A673 (cell line): ENCODE measurements around the gene CACNA2D1. TPM values are rescaled to one million over a fixed set of nuclear protein-coding genes. Genes with fewer than 3 reads are reported as not detected.

Source experiments
- BruUV-seq: library from RNA; stranded (reverse); fragments of 400-500 nt; replicated peaks from 2 replicates; lab custom pipeline; 2021; lab: Mats Ljungman, UMichigan
- CTCF ChIA-PET: fragments of 300-600 bp; sonication (Branson Sonifier 250); formaldehyde crosslinking; loops from one replicate; lab custom pipeline; 2022; ENCODE audit warnings: antibody characterized with exemption; lab: Charles Lee
- POLR2A ChIA-PET: fragments of 300-600 bp; sonication (Branson Sonifier 250); formaldehyde crosslinking; loops from one replicate; lab custom pipeline; 2022; ENCODE audit warnings: antibody characterized with exemption; ENCODE audit not compliant: low non-redundant PET; lab: Charles Lee
- DNase-seq: peaks from one replicate; pipeline ENCODE4 v3.0.0-alpha.2; 2015; ENCODE audit warnings: low spot score
- H3K27ac ChIP-seq: fragments of 200-600 bp; sonication (generic); 2 replicates; pipeline ENCODE4 v1.5.1; 2016; ENCODE audit warnings: mixed run types, low read depth, mild to moderate bottlenecking, mixed read lengths, antibody characterized with exemption, low read length; ENCODE audit not compliant: poor library complexity, severe bottlenecking
- H3K27me3 ChIP-seq: fragments of 200-600 bp; sonication (generic); replicated peaks from 2 replicates; pipeline ENCODE4 v1.6.1; 2017; ENCODE audit warnings: mixed run types, low read depth, mild to moderate bottlenecking, mixed read lengths, antibody characterized with exemption, low read length; ENCODE audit not compliant: insufficient read depth, poor library complexity
- H3K36me3 ChIP-seq: fragments of 200-600 bp; sonication (generic); 2 replicates; pipeline ENCODE4 v1.6.1; 2016; ENCODE audit warnings: mixed run types, mild to moderate bottlenecking, mixed read lengths, antibody characterized with exemption, low read length; ENCODE audit not compliant: insufficient read depth, poor library complexity, severe bottlenecking
- H3K4me1 ChIP-seq: fragments of 200-600 bp; sonication (generic); 2 replicates; pipeline ENCODE4 v1.6.1; 2017; ENCODE audit warnings: mixed run types, mild to moderate bottlenecking, mixed read lengths, antibody characterized with exemption, low read length; ENCODE audit not compliant: insufficient read depth, poor library complexity, severe bottlenecking
- H3K4me3 ChIP-seq: fragments of 200-600 bp; sonication (generic); 2 replicates; pipeline ENCODE4 v1.5.1; 2016; ENCODE audit warnings: low read depth, mixed run types, mild to moderate bottlenecking, mixed read lengths, low read length; ENCODE audit not compliant: poor library complexity, severe bottlenecking
- H3K9me3 ChIP-seq: fragments of 200-600 bp; sonication (generic); 2 replicates; pipeline ENCODE4 v1.6.1; 2016; ENCODE audit warnings: mixed run types, low read depth, mild to moderate bottlenecking, mixed read lengths, antibody characterized with exemption, low read length; ENCODE audit not compliant: poor library complexity, severe bottlenecking
- EZH2 ChIP-seq: fragments of 200-600 bp; sonication (generic); IDR thresholded peaks from 2 replicates; pipeline ENCODE4 v1.6.1; 2017; ENCODE audit warnings: borderline replicate concordance, low read depth, mild to moderate bottlenecking, mixed read lengths, antibody characterized with exemption, low read length; ENCODE audit not compliant: poor library complexity, severe bottlenecking
- intact Hi-C: fragments of 100-400 bp; cut with micrococcal nuclease; formaldehyde crosslinking; loops from one replicate; pipeline ENCODE4 v1.10.0; 2022; ENCODE audit not compliant: unreplicated experiment
- total RNA-seq: library from RNA; stranded (reverse); gene quantifications from 2 replicates; pipeline ENCODE4 v1.2.3, GENCODE V29; 2021
- TF ChIP-seq, protein P1 (sequence below): fragments of 300-800, 200-600 bp; sonication (generic); conservative IDR thresholded peaks from 2 replicates; pipeline ENCODE4 v1.5.1; 2017; ENCODE audit warnings: low read depth, mild to moderate bottlenecking, antibody characterized with exemption, low read length, moderate library complexity, mixed read lengths

The CACNA2D1 gene
- total RNA-seq, 1 experiment from 2014 or later = 49.1 TPM

GRCh38 chr7:82224529-82224928 lies 219.0 kb downstream of the CACNA2D1 start:
- no peak overlapping the region for H3K4me3 ChIP-seq
- CTCF ChIA-PET = no interaction called here
- H3K36me3 ChIP-seq = no peaks in the 10 kb centered on the region
- no peaks in the 10 kb centered on the region for H3K4me1 ChIP-seq
- DNase-seq = no peak
- BruUV-seq = no TSS peak
- POLR2A ChIA-PET = no interaction called here
- H3K27ac ChIP-seq = no peak overlapping the region
- TF ChIP-seq, protein P1, sequence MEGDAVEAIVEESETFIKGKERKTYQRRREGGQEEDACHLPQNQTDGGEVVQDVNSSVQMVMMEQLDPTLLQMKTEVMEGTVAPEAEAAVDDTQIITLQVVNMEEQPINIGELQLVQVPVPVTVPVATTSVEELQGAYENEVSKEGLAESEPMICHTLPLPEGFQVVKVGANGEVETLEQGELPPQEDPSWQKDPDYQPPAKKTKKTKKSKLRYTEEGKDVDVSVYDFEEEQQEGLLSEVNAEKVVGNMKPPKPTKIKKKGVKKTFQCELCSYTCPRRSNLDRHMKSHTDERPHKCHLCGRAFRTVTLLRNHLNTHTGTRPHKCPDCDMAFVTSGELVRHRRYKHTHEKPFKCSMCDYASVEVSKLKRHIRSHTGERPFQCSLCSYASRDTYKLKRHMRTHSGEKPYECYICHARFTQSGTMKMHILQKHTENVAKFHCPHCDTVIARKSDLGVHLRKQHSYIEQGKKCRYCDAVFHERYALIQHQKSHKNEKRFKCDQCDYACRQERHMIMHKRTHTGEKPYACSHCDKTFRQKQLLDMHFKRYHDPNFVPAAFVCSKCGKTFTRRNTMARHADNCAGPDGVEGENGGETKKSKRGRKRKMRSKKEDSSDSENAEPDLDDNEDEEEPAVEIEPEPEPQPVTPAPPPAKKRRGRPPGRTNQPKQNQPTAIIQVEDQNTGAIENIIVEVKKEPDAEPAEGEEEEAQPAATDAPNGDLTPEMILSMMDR = no peak
- no peak for TF ChIP-seq EZH2
- no peaks in the 10 kb centered on the region for H3K27me3 ChIP-seq
- intact Hi-C loops = no loop called here
- H3K9me3 ChIP-seq = no peaks in the 10 kb centered on the region

GRCh38 chr7:82223580-82223979 lies 220.0 kb downstream of the CACNA2D1 start:
- intact Hi-C loops = no loop called here
- H3K27me3 ChIP-seq = no peaks in the 10 kb centered on the region
- H3K27ac ChIP-seq = no peak overlapping the region
- ChIA-PET CTCF (no interaction called here), POLR2A (no interaction called here)
- no peak for TF ChIP-seq EZH2
- TF ChIP-seq, protein P1 = no peak
- no peak for DNase-seq
- no peak overlapping the region for H3K4me3 ChIP-seq
- no peaks in the 10 kb centered on the region for H3K36me3 ChIP-seq
- H3K9me3 ChIP-seq = no peaks in the 10 kb centered on the region
- no peaks in the 10 kb centered on the region for H3K4me1 ChIP-seq
- no TSS peak for BruUV-seq

GRCh38 chr7:82221152-82221674 lies 222.4 kb downstream of the CACNA2D1 start:
- CTCF ChIA-PET = interaction anchor here (0.6 kb wide), 2 partner anchors 76 to 171 kb away, joined by 3 to 4 read pairs; no protein-coding TSS in a partner anchor
- Histone ChIP-seq H3K36me3 (no peaks in the 10 kb centered on the region), H3K27ac (no peak overlapping the region), H3K9me3 (no peaks in the 10 kb centered on the region), H3K27me3 (no peaks in the 10 kb centered on the region), H3K4me1 (no peaks in the 10 kb centered on the region), H3K4me3 (no peak overlapping the region)
- no TSS peak for BruUV-seq
- POLR2A ChIA-PET = no interaction called here
- intact Hi-C loops = no loop called here
- no peak for DNase-seq
- TF ChIP-seq, protein P1 = no peak
- no peak for TF ChIP-seq EZH2
